Trophoblast cell (in vitro differentiated cells and primary cell): ENCODE data around the gene SLC6A12.

ENCODE experiments used
- DNase-seq, 2 donors: peaks; one replicate each; pipeline ENCODE4 v3.0.0-alpha.2; 2016
- H2AFZ ChIP-seq: 2 replicates; pipeline ENCODE4 v1.6.1; 2013; ENCODE audit warnings: low read length, moderate library complexity, mild to moderate bottlenecking; ENCODE audit not compliant: insufficient read depth, poor library complexity
- H2AK5ac ChIP-seq: 2 replicates; pipeline ENCODE4 v1.6.1; 2013; ENCODE audit warnings: mild to moderate bottlenecking, low read length
- H2BK120ac ChIP-seq: 2 replicates; pipeline ENCODE4 v1.6.1; 2013; ENCODE audit warnings: low read length, mild to moderate bottlenecking, moderate library complexity; ENCODE audit not compliant: insufficient read depth, poor library complexity
- H2BK12ac ChIP-seq: 2 replicates; pipeline ENCODE4 v1.6.1; 2013; ENCODE audit warnings: mild to moderate bottlenecking, low read length, moderate library complexity
- H2BK5ac ChIP-seq: 2 replicates; pipeline ENCODE4 v1.6.1; 2013; ENCODE audit warnings: low read length, low read depth, moderate library complexity, mild to moderate bottlenecking; ENCODE audit not compliant: poor library complexity
- H3K14ac ChIP-seq: 2 replicates; pipeline ENCODE4 v1.6.1; 2013; ENCODE audit warnings: mild to moderate bottlenecking, low read length
- H3K18ac ChIP-seq: 2 replicates; pipeline ENCODE4 v1.6.1; 2013; ENCODE audit warnings: mild to moderate bottlenecking, low read length
- H3K23ac ChIP-seq: 2 replicates; pipeline ENCODE4 v1.6.1; 2013; ENCODE audit warnings: low read length
- H3K27ac ChIP-seq: 2 replicates; pipeline ENCODE4 v1.5.1; 2013; ENCODE audit warnings: low read depth, mild to moderate bottlenecking, inconsistent platforms, low read length, moderate library complexity
- H3K27me3 ChIP-seq: 2 replicates; pipeline ENCODE4 v1.6.1; 2013; ENCODE audit warnings: inconsistent platforms, mild to moderate bottlenecking, low read length, moderate library complexity; ENCODE audit not compliant: insufficient read depth
- H3K36me3 ChIP-seq, 2 experiments: 1 replicate in 1 of 2; 2 replicates in 1 of 2; pipeline ENCODE4 v1.6.1; 2013; ENCODE audit warnings: low read length in 2 of 2, mild to moderate bottlenecking in 2 of 2, moderate library complexity in 1 of 2; ENCODE audit not compliant: insufficient read depth in 2 of 2, control insufficient read depth in 1 of 2
- H3K4ac ChIP-seq: 2 replicates; pipeline ENCODE4 v1.6.1; 2013; ENCODE audit warnings: low read depth, mild to moderate bottlenecking, low read length, moderate library complexity
- H3K4me1 ChIP-seq, 2 experiments: 1 replicate in 1 of 2; 2 replicates in 1 of 2; pipeline ENCODE4 v1.6.1; 2013; ENCODE audit warnings: low read length in 2 of 2, mild to moderate bottlenecking in 2 of 2, moderate library complexity in 1 of 2; ENCODE audit not compliant: insufficient read depth in 2 of 2, control insufficient read depth in 1 of 2
- H3K4me2 ChIP-seq: 2 replicates; pipeline ENCODE4 v1.6.1; 2013; ENCODE audit warnings: inconsistent platforms, mild to moderate bottlenecking, low read length, moderate library complexity
- H3K4me3 ChIP-seq: 2 replicates; pipeline ENCODE4 v1.5.1; 2013; ENCODE audit warnings: mild to moderate bottlenecking, low read depth, low read length, inconsistent platforms
- H3K79me1 ChIP-seq: one replicate; pipeline ENCODE4 v1.6.1; 2013; ENCODE audit warnings: low read length
- H3K79me2 ChIP-seq: 2 replicates; pipeline ENCODE4 v1.6.1; 2013; ENCODE audit warnings: low read length, mild to moderate bottlenecking; ENCODE audit not compliant: control insufficient read depth, insufficient read depth, poor library complexity
- H3K9ac ChIP-seq: 2 replicates; pipeline ENCODE4 v1.6.1; 2013; ENCODE audit warnings: mild to moderate bottlenecking, low read length
- H3K9me3 ChIP-seq: 2 replicates; pipeline ENCODE4 v1.6.1; 2013; ENCODE audit warnings: low read depth, mild to moderate bottlenecking, control low read depth, inconsistent platforms, low read length; ENCODE audit not compliant: insufficient read depth
- H4K12ac ChIP-seq: 2 replicates; pipeline ENCODE4 v1.6.1; 2013; ENCODE audit warnings: low read depth, mild to moderate bottlenecking, low read length, moderate library complexity
- H4K8ac ChIP-seq: 2 replicates; pipeline ENCODE4 v1.6.1; 2013; ENCODE audit warnings: low read depth, mild to moderate bottlenecking, low read length, moderate library complexity
- H4K91ac ChIP-seq: one replicate; pipeline ENCODE4 v1.6.1; 2013; ENCODE audit warnings: low read depth, mild to moderate bottlenecking, low read length, moderate library complexity
- WGBS: extraction: QIAGEN DNeasy Blood & Tissue Kit; methylation state at CpG from one replicate; pipeline ENCODE4 v1.1.7; 2013; ENCODE audit warnings: missing lambda C conversion rate; ENCODE audit not compliant: insufficient read length, insufficient coverage; ENCODE audit errors: extremely low coverage; 5-methylcytosine and 5-hydroxymethylcytosine counted together

The SLC6A12 gene

GRCh38 chr12:243381-243780 lies 29.4 kb upstream of the SLC6A12 start:
- Histone ChIP-seq H3K27me3 (no peaks in the 10 kb centered on the region), H3K4me1 (no peaks in the 10 kb centered on the region), H2BK5ac (no peak overlapping the region), H3K4ac (no peak overlapping the region), H3K9me3 (peaks cover 2% of the 10 kb centered on the region), H4K91ac (no peak overlapping the region), H4K12ac (no peak overlapping the region), H2AFZ (no peak overlapping the region), H3K23ac (no peak overlapping the region), H2AK5ac (no peak overlapping the region), H2BK120ac (no peak overlapping the region), H3K27ac (no peak overlapping the region), H3K18ac (no peak overlapping the region), H4K8ac (no peak overlapping the region), H3K4me3 (no peak overlapping the region), H3K14ac (no peak overlapping the region), H3K36me3 (no peaks in the 10 kb centered on the region), H3K79me1 (no peaks in the 10 kb centered on the region), H3K9ac (no peak overlapping the region), H2BK12ac (no peak overlapping the region), H3K4me2 (no peak overlapping the region), H3K79me2 (no peaks in the 10 kb centered on the region)
- DNase-seq, result no peak
- no CpG with 5 or more reads among the region's 4 CpGs for WGBS

- no peak overlapping the region for H4K12ac ChIP-seq
- no peak overlapping the region for H4K8ac ChIP-seq
- no peak overlapping the region for H3K4me3 ChIP-seq
- DNase-seq, result no peak
- no peak overlapping the region for H2BK12ac ChIP-seq
- no peak overlapping the region for H3K4ac ChIP-seq
- no peak overlapping the region for H2AK5ac ChIP-seq
- no peak overlapping the region for H3K14ac ChIP-seq
- H2BK5ac ChIP-seq, result no peak overlapping the region
- H3K27me3 ChIP-seq, result no peaks in the 10 kb centered on the region
- no peaks in the 10 kb centered on the region for H3K79me1 ChIP-seq
- H3K36me3 ChIP-seq, result no peaks in the 10 kb centered on the region
- H3K18ac ChIP-seq, result no peak overlapping the region
- peaks cover 5% of the 10 kb centered on the region for H3K9me3 ChIP-seq
- no CpG with 5 or more reads among the region's 15 CpGs for WGBS
- no peak overlapping the region for H4K91ac ChIP-seq
- H2AFZ ChIP-seq, result no peak overlapping the region
- no peak overlapping the region for H3K27ac ChIP-seq
- no peak overlapping the region for H3K4me2 ChIP-seq
- H3K79me2 ChIP-seq, result no peaks in the 10 kb centered on the region
- H3K4me1 ChIP-seq, result no peaks in the 10 kb centered on the region
- no peak overlapping the region for H3K23ac ChIP-seq
- no peak overlapping the region for H2BK120ac ChIP-seq
- H3K9ac ChIP-seq, result no peak overlapping the region
Observed at GRCh38 chr12:242496-242895, 28.5 kb upstream of the SLC6A12 start.

- no CpG with 5 or more reads among the region's 9 CpGs for WGBS
- DNase-seq, result no peak
- Histone ChIP-seq H4K12ac (no peak overlapping the region), H3K23ac (no peak overlapping the region), H2AK5ac (no peak overlapping the region), H2AFZ (no peak overlapping the region), H3K4me1 (no peaks in the 10 kb centered on the region), H2BK12ac (no peak overlapping the region), H4K8ac (no peak overlapping the region), H4K91ac (no peak overlapping the region), H3K27ac (no peak overlapping the region), H3K36me3 (no peaks in the 10 kb centered on the region), H3K79me1 (no peaks in the 10 kb centered on the region), H3K27me3 (no peaks in the 10 kb centered on the region), H3K9ac (no peak overlapping the region), H3K4me2 (no peak overlapping the region), H3K4ac (no peak overlapping the region), H3K18ac (no peak overlapping the region), H3K9me3 (peaks cover 16% of the 10 kb centered on the region), H2BK120ac (no peak overlapping the region), H3K4me3 (no peak overlapping the region), H3K14ac (no peak overlapping the region), H2BK5ac (no peak overlapping the region), H3K79me2 (no peaks in the 10 kb centered on the region)
Observed at GRCh38 chr12:241266-241665, 27.3 kb upstream of the SLC6A12 start.

- DNase-seq, result no peak
- Histone ChIP-seq H3K9me3 (peaks cover 16% of the 10 kb centered on the region), H3K36me3 (no peaks in the 10 kb centered on the region), H3K27me3 (no peaks in the 10 kb centered on the region), H2BK5ac (no peak overlapping the region), H3K79me2 (no peaks in the 10 kb centered on the region), H3K4me2 (no peak overlapping the region), H4K91ac (no peak overlapping the region), H3K4me3 (no peak overlapping the region), H2AFZ (no peak overlapping the region), H2BK12ac (no peak overlapping the region), H3K9ac (no peak overlapping the region), H3K79me1 (no peaks in the 10 kb centered on the region), H3K18ac (no peak overlapping the region), H2AK5ac (no peak overlapping the region), H3K23ac (no peak overlapping the region), H3K4ac (no peak overlapping the region), H4K12ac (no peak overlapping the region), H3K27ac (no peak overlapping the region), H4K8ac (no peak overlapping the region), H2BK120ac (no peak overlapping the region), H3K4me1 (no peaks in the 10 kb centered on the region), H3K14ac (no peak overlapping the region)
- no CpG with 5 or more reads among the region's 9 CpGs for WGBS
Observed at GRCh38 chr12:240566-240965, 26.6 kb upstream of the SLC6A12 start.
